Left cardiac atrium (tissue), 2 donors: ENCODE results near the gene EMC1. TPM values are rescaled to one million over a fixed set of nuclear protein-coding genes. Genes with fewer than 3 reads are reported as not detected.

Experiments
- total RNA-seq, 2 donors: library from RNA; stranded (reverse); fragmentation: NEBNext Ultra II Directional; extraction: Animal tissue kit (Norgen Biotek cat#: 25700); gene quantifications; one replicate each; pipeline ENCODE4 v1.2.1, GENCODE V29; 2021
- donor health status: DM: no; HTN: yes; CAD: no; lungs with severe emphysema.
- donor health status: DM: yes; HTN: yes; CAD: no.

Gene EMC1
- total RNA-seq, 2 donors from 2014 or later, result 29.9 to 32.4 TPM

Other genes with a start within 250 kb of the EMC1 start
- gene UBR4, start 41.3 kb downstream of the EMC1 start, total RNA-seq, result 10 to 100 TPM; 54.2 to 68.1 TPM
- 10 to 100 TPM; 11.8 to 21.3 TPM for gene MRTO4, start 281 bp upstream of the EMC1 start, total RNA-seq
- gene AKR7A3, start 37.2 kb upstream of the EMC1 start, total RNA-seq, result under 1 TPM in 1 of 2 donors, not detected in 1; 0.12 TPM
- 10 to 100 TPM; 31.3 to 32.9 TPM for gene AKR7A2, start 60.6 kb upstream of the EMC1 start, total RNA-seq
- 1 to 10 TPM; 7.6 to 8.2 TPM for gene SLC66A1, start 60.8 kb upstream of the EMC1 start, total RNA-seq
- 100 to 1,000 TPM; 227 to 254 TPM for gene CAPZB, start 234.0 kb upstream of the EMC1 start, total RNA-seq